CD4-positive, alpha-beta T cell treated with Interleukin-2 at 100 ng/mL for 4 hours (primary cell): ENCODE measurements around the gene COQ2.
"Not testable (repeated sequence)": the region's sequence is repeated elsewhere in the genome, so short reads cannot be mapped to it uniquely, and the experiment has no call there.

Source experiments
- DNase-seq: peaks from one replicate; pipeline ENCODE4 v3.0.0-alpha.2; 2020; ENCODE audit warnings: low spot score

Gene COQ2

DNA sequence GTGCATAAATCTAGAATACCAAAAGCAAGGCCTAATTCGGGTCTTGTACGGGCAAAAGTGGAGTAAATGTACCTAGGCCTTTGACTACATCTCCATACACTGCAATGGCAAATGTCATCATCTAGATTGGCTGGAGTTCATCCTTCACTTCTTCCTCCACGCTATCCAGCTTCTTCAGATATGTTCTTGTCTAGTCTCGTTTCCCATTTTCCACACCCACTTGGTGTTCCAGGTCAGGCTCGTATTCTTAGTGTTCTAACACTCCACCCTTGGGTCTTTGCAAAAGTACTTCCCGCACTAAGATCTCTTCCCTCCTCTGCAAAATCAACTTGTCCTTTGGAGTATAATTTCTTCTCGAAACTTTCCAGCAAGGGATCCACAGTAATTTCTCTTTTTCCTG, 1.4 kb downstream of the COQ2 start:
- DNase-seq = no peak

DNA sequence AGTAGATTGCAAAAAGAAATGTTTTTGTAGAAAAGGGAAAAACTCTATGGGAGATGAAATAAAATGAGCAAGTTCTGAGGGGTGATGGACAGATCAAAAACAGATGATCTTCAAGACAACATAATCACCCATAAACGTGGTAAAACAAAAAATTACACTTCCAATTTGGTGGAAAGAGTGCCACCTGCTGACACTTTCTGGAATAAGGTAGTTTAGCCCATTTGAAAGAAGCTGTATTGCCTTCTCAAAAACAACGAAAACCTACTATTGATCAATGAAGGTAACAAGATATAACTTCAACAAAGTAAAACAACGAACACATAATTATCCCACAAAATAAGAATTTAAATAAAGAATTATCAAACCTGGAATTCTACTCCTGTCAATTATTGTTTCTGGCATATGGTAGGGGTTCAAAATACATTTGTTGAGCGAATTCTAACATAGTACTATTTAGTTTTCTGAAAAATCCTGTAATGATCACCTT, 2.5 kb downstream of the COQ2 start:
- DNase-seq = peak; percentile 81

DNA sequence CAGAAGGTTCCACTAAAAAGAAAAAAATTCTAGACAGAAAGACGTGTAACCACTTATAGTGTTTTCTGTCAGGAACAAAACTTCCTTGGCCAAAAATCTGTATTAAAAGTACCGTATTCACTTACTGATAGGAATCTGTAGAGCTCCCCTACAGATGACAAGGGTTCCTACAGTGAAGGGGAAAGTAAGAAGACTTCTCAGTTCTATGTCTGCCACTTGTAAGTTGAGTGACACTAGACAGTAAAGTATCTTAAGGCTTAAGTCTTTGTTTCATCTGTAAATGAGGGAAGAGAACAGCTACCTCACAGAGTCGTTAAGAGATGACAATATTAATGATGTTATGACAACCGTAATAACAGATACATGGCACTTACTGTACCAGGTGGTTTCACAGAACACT, 3.3 kb downstream of the COQ2 start:
- DNase-seq = no peak

DNA sequence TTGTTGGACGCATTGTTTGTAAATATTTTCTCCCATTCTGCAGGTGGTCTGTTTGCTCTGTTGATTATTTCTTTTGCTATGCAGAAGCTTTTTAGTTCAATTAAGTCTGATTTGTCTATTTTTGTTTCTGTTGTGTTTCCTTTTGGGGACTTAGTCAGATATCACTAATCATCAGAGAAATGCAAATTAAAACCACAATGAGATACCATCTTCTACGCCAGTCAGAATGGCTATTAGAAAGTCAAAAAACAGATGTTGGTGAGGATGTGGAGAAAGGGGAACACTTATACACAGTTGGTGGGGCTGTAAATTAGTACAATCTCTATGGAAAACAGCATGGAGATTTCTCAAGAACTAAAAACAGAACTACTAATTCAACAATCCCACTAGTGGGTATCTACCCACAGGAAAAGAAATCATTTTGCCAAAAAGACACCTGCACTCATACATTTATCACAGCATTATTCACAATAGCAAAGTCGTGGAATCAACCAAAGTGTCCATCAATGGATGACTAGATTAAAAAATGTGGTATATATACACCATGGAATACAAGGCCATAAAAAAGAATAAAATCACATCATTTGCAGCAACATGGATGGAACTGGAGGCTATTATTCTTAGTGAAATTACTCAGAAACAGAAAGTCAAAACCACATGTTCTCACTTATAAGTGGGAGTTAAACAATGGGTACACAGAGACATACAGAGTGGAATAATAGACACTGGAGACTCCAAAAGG, 8.1 kb downstream of the COQ2 start:
- DNase-seq = peak; percentile 18

DNA sequence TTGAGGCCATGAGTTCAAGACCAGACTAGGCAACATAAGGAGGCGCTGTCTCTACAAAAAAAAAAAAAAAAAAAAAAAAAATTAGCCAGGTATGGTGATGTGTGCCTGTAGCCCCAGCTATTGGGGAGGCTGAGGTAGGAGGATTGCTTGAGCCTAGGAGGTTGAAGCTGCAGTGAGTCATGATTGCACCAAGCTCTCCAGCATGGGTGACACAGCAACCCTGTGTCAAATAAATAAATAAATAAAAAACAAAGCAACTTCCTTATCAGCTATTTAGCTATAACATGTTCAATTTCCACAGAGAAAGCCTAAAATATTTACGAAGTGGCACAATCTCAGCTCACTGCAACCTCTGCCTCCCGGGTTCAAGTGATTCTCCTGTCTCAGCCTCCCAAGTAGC, 10.7 kb downstream of the COQ2 start:
- not testable (repeated sequence) for DNase-seq

DNA sequence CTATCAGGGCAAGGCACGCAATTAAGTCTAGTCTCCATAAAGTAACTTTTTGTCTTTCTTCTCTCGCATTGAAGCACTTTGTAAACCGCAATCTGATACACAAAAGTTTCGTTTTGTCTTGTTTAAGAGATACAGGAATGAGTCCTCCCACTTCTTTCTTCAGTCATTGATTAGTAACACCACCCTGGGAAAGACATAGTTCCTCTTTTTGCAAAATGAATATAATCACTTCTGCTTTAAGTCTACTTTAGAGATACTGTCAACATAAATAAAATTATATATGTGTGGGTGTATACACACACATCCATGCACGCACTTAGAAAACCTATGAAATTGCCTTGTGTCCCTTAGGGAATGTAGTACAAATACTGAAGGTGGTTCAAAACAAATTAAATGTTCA, 11.7 kb downstream of the COQ2 start:
- no peak for DNase-seq

DNA sequence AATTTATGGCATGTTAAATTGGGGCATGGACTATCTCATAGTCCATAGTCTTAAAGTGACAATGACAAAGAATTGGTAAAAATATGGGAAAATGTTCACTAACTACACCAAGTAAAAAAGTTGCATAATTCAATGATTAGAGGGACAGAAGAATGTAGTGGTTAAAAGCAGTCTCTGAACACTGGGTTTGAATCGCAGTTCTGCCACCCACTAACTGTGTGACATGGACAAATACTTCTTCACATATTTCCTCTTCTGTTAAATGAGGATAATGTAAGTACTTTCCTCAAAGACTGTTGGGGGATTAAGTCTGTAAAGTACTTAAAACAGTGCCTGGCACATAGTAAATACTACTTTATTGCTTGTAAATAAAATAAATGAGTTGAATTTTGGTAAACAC, 15.3 kb downstream of the COQ2 start:
- no peak for DNase-seq

DNA sequence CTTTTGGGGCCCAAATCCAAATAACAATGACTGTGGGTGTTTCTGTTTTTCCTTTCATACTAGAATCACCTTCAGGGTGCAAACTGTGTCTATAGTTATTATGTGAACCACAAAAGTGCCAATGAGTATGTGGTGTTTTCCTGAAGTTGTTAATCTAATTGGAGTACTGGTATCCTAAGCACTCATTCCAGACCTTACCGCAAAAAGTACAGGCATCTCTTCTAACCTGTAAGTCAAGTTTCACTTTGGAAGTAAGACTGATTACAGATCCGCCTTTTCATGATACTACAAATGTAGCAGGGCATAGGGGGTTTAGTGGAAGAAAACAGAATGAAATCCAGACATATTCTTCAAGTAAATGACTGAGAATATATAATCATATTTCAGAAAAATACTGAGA, 16.1 kb downstream of the COQ2 start:
- no peak for DNase-seq

DNA sequence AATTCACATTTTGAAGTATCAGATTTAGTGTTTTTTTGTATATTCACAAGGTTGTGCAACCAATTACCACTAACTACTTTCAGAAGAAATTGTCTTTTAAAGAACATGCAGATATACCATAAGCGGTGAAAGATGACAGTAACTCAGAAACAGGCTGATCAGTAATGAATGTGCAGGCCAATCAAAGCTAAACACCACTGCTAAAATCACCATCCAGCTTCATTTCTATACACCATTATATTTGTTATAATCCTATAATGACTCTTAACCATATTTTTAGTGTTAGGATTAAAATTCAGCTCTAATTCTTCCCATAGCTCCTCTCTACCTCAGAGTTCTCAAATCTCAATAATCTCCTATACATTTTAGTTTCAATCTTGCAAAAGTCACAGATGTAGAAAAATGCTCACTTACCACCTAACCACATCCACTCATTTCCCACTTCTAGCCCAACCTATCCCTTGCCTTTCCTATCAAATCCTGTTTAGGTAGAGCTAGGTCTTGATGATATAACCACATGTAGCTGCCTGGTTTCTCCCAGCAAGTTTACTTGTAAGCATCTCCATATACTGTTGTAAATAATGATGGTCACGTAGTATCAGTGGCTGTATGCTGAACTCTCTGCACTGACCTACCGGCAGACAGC, 16.6 kb downstream of the COQ2 start:
- DNase-seq = no peak

DNA sequence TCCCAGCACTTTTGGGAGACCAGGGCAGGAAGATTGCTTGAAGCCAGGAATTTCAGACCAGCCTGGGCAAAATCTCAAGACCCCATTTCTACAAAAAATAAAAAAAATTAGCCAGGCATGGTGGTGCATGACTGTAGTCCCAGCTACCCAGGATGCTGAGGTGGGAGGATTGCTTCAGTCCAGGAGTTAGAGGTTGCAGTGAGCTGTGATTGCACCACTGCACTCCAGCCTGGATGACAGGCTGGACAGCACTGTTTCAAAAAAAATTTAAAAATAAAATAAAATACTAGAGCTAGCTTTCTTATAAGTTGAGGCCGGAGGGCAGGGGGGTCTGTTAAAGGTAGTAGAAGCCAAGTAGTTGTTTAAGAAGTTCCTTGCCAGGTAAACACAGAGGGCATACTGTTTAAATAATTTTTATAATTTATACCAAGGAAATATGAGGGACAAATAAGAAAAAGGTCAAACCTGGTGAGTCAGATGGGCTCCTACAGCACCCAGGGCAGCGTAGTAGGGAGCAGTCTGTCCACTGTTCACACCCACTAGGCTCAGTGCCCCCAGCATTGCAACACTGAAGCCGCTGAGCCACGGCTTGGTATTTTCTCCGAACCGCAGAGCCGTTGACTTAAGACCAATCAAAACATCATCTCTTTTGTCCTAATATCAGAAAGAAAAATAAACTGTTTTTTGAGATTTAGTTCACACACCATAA, 17.3 kb downstream of the COQ2 start:
- DNase-seq = no peak

DNA sequence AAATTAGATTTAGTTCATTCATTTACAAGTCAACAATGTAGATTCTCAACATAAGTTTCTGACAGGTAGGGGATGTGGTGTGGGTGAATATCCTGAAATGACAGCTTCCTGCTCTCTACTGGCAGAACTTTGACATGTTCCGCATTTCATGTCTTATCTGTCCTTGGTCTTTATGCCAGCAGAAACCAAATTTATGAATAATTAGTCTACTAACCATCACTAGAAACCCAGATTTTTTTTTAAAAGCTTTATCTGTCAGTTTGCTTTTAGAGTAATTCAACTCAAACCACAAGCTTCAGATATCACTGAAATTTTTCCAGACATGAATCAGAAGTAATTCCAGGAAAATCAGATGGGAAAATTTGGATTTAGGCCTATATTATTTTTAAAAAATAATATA, 17.9 kb downstream of the COQ2 start:
- no peak for DNase-seq

DNA sequence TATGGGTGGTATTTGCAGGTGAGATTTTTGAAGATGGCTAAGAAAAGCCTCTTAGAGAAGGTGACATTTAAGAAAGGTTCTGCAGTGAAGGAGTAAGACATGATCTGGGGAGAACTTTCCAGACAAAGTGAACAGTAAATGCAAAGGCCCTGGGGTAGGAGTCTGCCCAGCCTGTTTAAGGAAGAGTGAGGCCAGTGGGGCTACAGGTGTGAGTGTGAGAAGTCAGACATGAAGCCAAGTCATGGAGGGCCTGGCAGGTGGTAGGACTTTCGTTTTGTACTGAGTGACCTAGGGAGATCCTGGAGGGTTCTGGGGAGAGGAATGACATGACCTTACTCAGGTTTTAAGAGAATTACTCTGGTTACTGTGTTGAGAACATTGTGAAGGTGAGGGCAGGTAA, 21.5 kb downstream of the COQ2 start:
- DNase-seq = no peak

DNA sequence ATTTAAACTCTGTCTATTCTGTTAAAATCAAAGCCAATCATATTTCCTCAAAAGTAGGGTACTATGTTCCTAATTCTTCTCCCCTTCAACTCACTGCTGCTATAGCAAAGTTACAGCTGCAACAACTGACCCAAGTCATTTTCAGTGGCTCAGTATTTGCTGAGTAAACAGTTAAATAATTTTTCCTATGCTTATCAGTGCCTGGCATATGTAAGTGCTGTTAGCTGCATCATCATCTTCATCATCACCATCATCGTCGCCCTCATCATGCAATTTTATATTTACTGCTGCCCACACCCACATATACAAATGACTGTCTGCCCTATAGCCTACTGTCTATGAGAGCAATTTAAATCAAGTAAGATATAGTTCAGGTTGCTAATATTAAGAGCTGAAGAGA, 21.9 kb downstream of the COQ2 start:
- no peak for DNase-seq

DNA sequence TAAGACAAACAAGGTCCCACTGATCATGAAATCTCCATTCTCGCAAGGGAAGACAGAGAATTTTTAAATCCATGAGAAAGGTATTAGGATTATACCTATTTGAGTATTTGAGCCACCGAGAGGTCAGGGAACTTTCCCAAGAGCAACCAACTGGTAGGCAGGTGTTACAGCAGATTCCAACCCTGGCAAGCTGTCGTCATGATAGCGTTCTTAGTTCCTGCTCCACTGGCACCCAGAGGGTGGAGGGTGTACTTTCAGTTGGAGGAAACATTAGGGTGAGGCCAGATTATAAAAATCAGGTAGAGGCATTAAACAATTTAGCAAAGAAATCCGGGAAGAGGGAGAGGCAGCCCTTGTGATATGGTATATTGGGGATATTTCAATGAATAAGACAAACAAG, 23.3 kb downstream of the COQ2 start:
- DNase-seq = no peak

DNA sequence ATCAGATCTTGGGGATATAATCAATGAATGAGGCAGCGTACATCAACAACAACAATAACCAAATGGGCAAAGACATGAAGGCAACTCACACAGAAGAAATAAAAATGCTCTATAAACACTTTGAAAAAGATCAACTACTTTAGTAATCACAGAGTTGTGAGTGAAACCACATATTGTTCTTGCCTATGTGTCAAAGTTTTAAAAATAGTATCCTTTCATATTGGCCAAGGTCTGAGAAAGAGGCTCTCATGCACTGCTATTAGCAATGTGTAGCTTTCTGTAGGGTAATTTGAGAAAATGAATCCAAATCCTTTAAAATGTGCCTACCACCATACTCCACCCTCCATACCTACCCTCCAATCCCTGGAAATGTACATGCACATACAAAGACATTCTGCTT, 25.0 kb downstream of the COQ2 start:
- DNase-seq = no peak

DNA sequence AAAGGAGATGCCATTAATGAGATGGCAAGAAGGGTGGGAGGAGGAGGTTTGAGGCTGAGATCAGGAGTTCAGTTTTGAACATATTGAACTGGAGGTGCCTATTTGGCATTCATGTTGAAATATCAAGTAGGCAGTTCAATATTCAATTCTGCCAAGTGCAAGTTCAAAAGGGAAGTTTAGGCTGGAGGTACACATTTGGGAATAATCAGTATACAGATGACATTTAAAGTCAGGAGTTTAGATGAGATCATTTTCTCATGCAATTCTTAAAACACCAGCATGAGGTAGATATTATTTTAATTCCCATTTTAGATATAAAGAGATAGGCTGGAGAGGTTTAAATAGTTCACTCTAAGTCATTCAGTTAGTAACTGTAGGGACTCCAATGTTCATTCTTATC, 26.1 kb downstream of the COQ2 start:
- DNase-seq = no peak

DNA sequence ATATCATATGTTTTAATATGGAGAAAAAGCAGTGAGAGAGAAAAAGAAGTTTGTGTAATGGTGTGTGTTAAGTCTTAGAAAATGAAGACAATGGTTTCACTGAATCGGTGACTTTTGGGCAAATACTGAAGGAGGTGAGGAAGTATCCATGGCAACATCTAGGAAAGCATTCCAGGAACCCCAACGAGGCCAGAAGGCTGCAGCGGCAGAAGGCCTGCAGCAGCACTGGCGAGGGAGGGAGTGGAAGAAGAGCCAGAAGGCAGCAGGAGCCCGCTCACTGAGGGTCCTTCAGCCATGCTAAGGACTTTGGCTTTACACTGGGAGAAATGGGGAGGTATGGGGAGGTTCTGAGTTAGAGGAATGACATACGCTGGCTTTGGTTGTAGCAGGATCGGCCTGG, 26.8 kb downstream of the COQ2 start:
- DNase-seq = no peak

DNA sequence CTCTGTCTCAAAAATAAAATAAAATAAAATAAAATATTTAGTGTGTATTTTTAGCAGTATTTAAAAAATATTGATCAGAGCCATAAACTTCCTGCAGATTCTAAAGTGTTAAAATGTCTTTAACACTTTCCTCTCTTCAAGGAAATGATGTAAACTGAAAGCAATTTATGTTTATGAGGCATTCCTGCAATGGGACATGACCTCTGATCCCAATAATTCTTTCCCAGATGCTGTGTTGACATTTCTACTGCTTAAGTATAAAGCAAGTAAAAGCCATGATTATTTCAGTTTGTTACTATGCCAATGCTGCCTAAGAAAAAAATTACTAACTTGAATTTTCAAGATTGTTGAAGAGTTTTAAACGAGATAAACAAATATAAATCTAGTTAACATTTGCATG, 29.0 kb downstream of the COQ2 start:
- no peak for DNase-seq

DNA sequence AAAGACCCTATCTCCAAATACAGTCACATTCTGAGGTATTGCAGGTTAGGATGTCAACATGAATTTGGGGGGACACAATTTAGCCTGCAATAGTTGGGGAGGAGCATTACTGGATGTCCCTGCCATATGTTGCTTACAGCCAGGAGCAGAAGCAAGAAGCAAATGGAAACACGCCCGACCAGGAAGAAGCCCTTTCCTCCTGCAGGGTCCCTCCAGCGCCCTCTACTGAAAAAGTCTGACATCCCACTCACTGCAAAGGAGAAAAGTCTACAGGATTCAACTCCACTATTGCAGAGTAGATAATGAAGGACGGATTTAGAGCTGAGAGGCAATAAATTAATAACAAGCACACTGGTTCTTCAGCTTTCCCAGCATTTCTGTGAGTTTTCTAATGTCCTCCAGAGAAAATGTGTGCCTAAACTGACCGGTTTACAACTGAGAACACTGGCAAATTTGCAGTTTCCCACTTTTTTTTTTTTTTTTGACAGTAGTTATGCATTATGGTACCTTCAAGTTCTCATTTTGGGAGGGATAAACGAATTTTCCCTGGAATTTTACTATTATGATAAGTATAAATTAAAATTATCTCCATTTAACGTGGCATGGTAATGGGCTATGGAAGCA, 31.7 kb downstream of the COQ2 start:
- peak; percentile 84 for DNase-seq

DNA sequence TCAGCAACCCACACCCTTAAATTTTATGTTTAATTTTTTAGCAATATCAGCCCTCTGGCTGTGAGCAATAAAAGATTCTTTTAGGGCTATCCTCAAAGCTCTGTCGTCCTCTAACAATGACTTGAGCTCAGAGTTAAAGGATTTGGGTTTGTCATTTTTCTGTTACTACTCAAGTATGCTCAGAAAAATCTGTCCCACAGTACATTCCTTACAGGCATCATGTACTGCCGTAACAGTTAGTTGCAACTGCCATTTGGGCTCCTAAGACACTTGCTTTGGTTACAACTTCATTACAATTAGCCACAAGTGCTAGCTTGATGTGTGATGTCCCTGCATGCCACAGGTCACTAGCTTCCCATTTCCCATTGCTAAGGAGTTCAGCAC, 33.2 kb downstream of the COQ2 start:
- DNase-seq = no peak

DNA sequence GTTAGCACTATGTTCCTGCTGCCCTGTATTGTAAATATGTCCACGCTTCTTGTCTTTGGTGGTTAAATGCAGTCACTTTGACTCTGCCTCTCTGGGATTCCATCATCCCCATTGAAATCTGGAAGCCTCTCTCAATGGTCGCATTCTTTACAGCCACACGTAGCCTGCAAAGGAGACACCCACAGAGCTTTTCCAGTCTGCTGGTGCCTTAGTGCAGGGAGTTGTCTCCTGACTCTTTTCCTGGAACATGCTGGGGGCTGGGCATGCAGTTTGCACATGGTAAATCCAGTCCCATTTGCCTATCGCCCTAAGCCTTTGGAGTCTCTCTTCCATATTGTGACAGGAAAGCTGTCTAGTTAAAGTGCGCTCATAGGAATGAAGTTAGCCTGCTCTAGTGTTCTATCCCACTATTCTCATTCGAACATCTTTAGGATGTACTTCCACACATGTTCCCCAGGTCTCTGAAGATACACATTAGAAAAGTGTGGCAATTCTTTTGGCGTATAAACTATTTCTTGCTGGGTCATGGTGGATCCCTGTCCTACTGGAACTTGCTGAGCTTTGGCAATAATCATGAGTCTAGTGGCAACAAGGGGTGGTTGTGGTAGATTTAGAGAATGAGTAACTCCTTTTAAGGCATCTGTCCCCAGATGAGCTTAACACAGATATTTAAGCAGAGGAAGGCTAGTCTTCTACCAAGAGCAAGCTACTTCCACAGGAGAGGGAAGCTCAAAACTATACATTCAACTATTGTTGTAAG, 33.7 kb downstream of the COQ2 start:
- DNase-seq = no peak

DNA sequence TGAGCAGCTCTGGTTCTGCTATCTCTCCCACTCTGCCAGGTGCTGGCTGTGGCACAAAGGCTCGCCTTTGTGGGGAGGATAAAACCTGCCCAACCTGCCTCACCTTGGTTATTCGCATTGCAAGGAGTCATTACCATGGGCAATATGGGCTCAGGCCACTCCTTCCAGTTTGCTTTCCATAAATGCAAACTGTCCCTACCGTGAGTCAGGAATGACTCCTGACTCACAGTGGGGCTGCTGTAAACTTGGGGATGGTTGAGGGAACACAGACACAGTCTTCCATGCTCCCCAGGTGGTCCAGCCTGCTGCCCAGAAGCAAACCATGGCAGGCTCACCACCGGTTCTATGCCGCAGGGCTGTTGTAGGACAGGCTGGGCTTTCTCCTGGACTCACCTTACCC, 36.1 kb downstream of the COQ2 start:
- no peak for DNase-seq
